Endometrium (tissue), 2 donors: Measurements from ENCODE around the gene TXNDC11.

Experiments used
- FAIRE-seq: peaks from 2 replicates; lab custom pipeline; 2012; peaks lifted over from hg19 to GRCh38; lab: Jason Lieb, UNC
- donor health status: control.
- donor health status: control.

TXNDC11 gene

GRCh38 chr16:11674818-11675560 lies 67.7 kb downstream of the TXNDC11 start:
- FAIRE-seq: no peak

- no peak for FAIRE-seq
Observed at GRCh38 chr16:11674001-11674817, 68.4 kb downstream of the TXNDC11 start.

GRCh38 chr16:11673091-11674000 lies 69.3 kb downstream of the TXNDC11 start:
- no peak for FAIRE-seq

GRCh38 chr16:11672206-11673090 lies 70.2 kb downstream of the TXNDC11 start:
- FAIRE-seq: no peak

- no peak for FAIRE-seq
Observed at GRCh38 chr16:11671676-11672075, 71.0 kb downstream of the TXNDC11 start.

- no peak for FAIRE-seq
Observed at GRCh38 chr16:11671271-11671670, 71.4 kb downstream of the TXNDC11 start.

- no peak for FAIRE-seq
Observed at GRCh38 chr16:11670171-11671131, 72.2 kb downstream of the TXNDC11 start.

- no peak for FAIRE-seq
Observed at GRCh38 chr16:11669380-11670146, 73.1 kb downstream of the TXNDC11 start.

- FAIRE-seq: no peak
Observed at GRCh38 chr16:11668623-11669379, 73.9 kb downstream of the TXNDC11 start.

GRCh38 chr16:11667824-11668622 lies 74.6 kb downstream of the TXNDC11 start, which contains the start of gene SNN:
Gene SNN (plus strand): TSS chr16:11668455. CDS start chr16:11676060, 7,605 bp downstream.
- no peak for FAIRE-seq

- FAIRE-seq: no peak
Observed at GRCh38 chr16:11667221-11667823, 75.3 kb downstream of the TXNDC11 start.

GRCh38 chr16:11666103-11667055 lies 76.3 kb downstream of the TXNDC11 start:
- FAIRE-seq: no peak

- no peak for FAIRE-seq
Observed at GRCh38 chr16:11665071-11665491, 77.6 kb downstream of the TXNDC11 start.

- FAIRE-seq: no peak
Observed at GRCh38 chr16:11662582-11662981, 80.1 kb downstream of the TXNDC11 start.

- no peak for FAIRE-seq
Observed at GRCh38 chr16:11660565-11660964, 82.1 kb downstream of the TXNDC11 start.
